HUES6 (cell line): ENCODE results near the gene AP1G1.
"Not testable (repeated sequence)": the region's sequence is repeated elsewhere in the genome, so short reads cannot be mapped to it uniquely, and the experiment has no call there.

Source experiments
- H3K27ac ChIP-seq: 2 replicates; pipeline ENCODE4 v1.7.0; 2013; ENCODE audit warnings: low read depth, mild to moderate bottlenecking, low read length, inconsistent platforms
- H3K27me3 ChIP-seq: 2 replicates; pipeline ENCODE4 v1.6.1; 2013; ENCODE audit warnings: low read length; ENCODE audit not compliant: control insufficient read depth, insufficient read depth
- H3K36me3 ChIP-seq: 2 replicates; pipeline ENCODE4 v1.6.1; 2013; ENCODE audit warnings: low read length; ENCODE audit not compliant: control insufficient read depth, insufficient read depth
- H3K4me1 ChIP-seq: 2 replicates; pipeline ENCODE4 v1.6.1; 2013; ENCODE audit warnings: low read length; ENCODE audit not compliant: control insufficient read depth, insufficient read depth
- H3K4me3 ChIP-seq: 2 replicates; pipeline ENCODE4 v1.5.1; 2013; ENCODE audit warnings: low read depth, low read length
- H3K9ac ChIP-seq: one replicate; pipeline ENCODE4 v1.6.1; 2013; ENCODE audit warnings: mild to moderate bottlenecking, low read length
- H3K9me3 ChIP-seq: 2 replicates; pipeline ENCODE4 v1.6.1; 2013; ENCODE audit warnings: low read depth, low read length; ENCODE audit not compliant: control insufficient read depth, insufficient read depth

AP1G1 gene

DNA sequence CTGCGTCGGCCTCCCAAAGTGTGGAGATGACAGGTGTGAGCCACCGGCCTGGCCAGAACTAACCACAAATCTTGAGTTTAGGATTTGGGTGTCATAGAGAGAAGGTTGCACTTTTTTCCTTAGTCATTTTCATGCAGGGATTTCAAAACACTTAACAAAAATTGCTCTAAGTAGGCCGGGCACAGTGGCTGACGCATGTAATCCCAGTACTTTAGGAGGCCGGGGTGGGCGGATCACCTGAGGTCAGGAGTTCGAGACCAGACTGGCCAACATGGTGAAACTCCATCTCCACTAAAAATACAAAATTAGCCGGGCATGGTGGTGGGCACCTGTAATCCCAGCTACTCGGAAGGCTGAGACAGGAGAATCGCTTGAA, 1.5 kb upstream of the AP1G1 start:
- not testable (repeated sequence) for H3K9ac ChIP-seq, H3K27ac ChIP-seq, H3K9me3 ChIP-seq, H3K27me3 ChIP-seq, H3K36me3 ChIP-seq, H3K4me1 ChIP-seq, H3K4me3 ChIP-seq

DNA sequence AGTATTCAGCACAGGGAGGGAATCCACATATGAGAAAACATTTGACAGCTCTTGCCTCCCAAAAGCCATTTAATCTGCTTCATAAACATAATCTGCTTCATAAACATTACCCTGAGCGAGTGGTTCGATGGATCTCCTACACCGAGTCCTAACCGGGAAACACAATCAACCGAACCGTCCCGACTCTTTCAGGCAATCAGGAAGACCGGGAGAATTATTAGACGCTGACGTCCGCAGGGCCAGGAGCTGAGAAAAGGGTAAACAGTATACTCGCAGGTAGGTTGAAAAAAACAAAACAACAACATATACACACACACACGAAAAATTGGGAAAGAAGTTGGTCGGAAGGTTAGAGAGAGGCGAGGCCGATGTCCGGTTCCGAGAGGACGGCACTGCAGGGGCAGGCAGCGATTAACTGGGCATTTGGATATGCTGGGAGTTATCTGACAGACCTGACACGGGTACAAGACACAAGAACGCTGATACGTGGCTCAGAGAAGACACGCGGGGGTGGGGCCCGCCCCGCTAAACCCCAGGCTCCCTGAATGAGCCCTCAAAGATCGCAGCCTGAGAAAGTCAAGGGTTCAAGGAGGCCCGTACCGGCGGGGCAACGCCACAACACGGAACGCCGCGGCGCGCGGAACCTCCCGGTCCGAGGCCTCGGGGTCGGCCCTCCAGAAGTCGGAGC, 585 bp downstream of the AP1G1 start:
- Histone ChIP-seq H3K9me3 (no peaks in the 10 kb centered on the region), H3K27ac (peak overlapping the region; percentile 99), H3K4me1 (0 out of 2 replicates have a peak, but pooled peaks cover 2% of the 10 kb centered on the region), H3K36me3 (peaks cover 8% of the 10 kb centered on the region), H3K9ac (peak overlapping the region; percentile 100), H3K4me3 (peak overlapping the region; percentile 92), H3K27me3 (no peaks in the 10 kb centered on the region)

DNA sequence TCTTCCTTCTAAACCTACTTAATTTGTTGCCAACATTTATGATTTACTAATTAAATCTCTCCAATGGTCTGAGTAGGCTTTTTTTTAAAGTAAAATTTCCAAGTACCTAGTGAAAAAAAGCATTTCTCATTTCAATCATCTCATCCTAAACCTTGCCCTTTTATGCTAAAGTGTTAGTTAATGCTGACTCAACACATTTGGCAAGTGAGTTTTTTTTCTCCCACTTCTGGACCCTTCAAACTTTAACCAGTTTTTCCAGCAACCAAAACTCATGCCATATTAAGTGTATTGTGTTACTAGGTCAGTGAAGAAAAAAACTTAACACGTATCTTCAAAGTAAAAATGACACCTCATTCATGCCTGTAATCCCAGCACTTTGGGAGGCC, 5.3 kb downstream of the AP1G1 start:
- Histone ChIP-seq H3K36me3 (peaks cover 11% of the 10 kb centered on the region), H3K27me3 (no peaks in the 10 kb centered on the region), H3K27ac (no peak overlapping the region), H3K4me1 (0 out of 2 replicates have a peak, but pooled peaks cover 2% of the 10 kb centered on the region), H3K9ac (no peak overlapping the region), H3K4me3 (no peak overlapping the region), H3K9me3 (no peaks in the 10 kb centered on the region)

DNA sequence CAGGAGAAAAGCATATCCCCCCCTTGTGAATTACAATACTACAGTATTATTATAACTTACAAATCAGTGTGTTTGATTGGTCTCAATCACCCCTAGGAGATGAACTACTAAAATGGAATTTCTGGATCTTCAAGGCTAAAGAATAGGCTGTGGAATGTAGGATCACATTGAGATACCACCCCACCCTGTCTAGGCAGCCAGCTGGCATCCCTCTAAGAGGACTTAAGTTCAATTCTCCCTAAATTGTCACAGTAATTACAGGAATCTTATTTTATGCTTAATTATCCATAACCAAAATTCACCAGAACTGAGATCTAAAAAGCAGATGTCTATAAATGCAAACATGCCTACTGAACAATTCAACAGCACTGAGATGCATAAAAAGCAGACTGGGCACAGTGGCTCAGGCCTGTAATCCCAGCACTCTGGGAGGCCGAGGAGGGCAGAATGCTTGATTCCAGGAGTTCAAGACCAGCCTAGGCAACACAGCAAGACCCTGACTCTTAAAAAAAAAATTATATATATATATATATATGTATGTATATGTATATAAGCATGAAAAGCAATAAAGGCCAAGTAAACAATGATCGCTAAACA, 12.0 kb downstream of the AP1G1 start:
- Histone ChIP-seq H3K4me1 (no peaks in the 10 kb centered on the region), H3K27me3 (no peaks in the 10 kb centered on the region), H3K9ac (no peak overlapping the region), H3K4me3 (no peak overlapping the region), H3K27ac (no peak overlapping the region), H3K9me3 (no peaks in the 10 kb centered on the region), H3K36me3 (peaks cover 7% of the 10 kb centered on the region)

DNA sequence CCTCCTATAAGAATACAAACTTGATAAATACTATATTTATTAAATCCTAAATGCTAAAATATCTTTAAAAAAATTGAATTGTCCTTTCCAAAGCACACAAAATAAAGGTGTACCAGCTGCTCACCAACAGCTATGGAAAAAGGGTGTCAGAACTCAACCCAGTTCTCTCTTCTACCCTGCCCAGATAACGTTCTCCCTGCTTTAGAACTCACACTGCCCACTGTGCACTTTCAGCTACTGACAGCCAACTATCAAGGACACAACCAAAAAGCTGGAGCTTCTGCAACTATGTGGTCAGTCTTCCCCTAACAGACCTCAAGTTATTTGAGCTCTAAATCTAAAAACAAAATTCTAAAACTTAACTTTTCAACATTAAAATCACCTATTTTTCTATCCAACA, 13.7 kb downstream of the AP1G1 start:
- Histone ChIP-seq H3K9me3 (no peaks in the 10 kb centered on the region), H3K27me3 (no peaks in the 10 kb centered on the region), H3K36me3 (peaks cover 4% of the 10 kb centered on the region; the same call in 1 of the 2 replicates), H3K27ac (no peak overlapping the region), H3K4me1 (no peaks in the 10 kb centered on the region), H3K9ac (no peak overlapping the region), H3K4me3 (no peak overlapping the region)

DNA sequence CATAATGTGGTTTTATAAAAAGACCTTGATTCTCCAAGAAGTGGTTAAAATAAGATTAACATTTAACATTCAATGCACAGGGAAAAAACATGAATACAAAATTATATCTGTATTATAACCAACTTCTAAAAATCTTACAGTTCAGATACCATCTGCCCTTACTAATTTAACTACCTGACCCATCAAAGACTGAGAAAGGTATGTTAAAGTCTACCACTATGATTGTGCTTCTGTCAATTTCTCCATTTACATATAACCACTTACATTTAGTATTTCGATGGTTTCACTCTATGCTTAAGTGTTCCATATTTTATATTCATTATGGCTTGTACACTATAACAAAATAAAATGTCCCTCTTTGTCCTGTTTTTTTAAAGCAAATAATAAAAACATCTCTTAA, 14.6 kb downstream of the AP1G1 start:
- H3K27me3 ChIP-seq, result no peaks in the 10 kb centered on the region
- H3K9ac ChIP-seq, result no peak overlapping the region
- H3K9me3 ChIP-seq, result no peaks in the 10 kb centered on the region
- H3K27ac ChIP-seq, result no peak overlapping the region
- H3K4me1 ChIP-seq, result no peaks in the 10 kb centered on the region
- peaks cover 9% of the 10 kb centered on the region for H3K36me3 ChIP-seq
- H3K4me3 ChIP-seq, result no peak overlapping the region

DNA sequence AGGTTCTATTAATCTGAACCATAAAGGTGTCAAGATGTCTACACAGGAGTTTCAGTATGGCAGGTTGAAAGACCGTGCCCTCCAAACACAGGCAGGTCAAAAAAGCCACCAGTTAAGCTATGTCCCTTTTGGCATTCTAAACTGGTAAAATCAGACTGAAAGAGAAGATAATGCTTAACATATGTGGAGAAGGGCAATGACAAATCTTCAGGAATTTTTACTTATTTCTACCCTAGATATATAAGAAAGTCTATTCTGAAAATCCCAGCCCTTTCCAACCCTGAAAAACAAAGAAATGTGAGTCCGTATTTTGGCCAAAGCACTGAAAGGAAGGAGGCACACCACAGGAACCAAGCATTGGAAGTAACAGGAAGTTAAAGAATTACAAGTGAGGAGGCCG, 16.5 kb downstream of the AP1G1 start:
- no peaks in the 10 kb centered on the region for H3K4me1 ChIP-seq
- H3K9ac ChIP-seq, result no peak overlapping the region
- no peak overlapping the region for H3K27ac ChIP-seq
- no peaks in the 10 kb centered on the region for H3K27me3 ChIP-seq
- H3K4me3 ChIP-seq, result no peak overlapping the region
- peaks cover 26% of the 10 kb centered on the region for H3K36me3 ChIP-seq
- no peaks in the 10 kb centered on the region for H3K9me3 ChIP-seq

DNA sequence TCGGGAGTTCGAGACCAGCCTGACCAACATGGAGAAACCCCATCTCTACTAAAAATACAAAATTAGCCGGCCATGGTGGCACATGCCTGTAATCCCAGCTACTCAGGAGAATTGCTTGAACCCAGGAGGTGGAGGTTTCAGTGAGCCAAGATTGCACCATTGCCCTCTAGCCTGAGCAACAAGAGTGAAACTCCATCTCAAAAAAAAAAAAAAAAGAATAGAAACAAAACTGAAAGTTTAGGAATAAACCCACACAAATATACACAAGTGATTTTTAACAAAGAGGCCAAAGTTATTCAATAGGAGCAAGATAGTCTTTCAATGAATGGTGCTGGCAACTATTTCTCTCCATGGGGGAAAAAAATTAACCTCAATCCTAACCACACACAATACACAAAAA, 18.3 kb downstream of the AP1G1 start:
- not testable (repeated sequence) for H3K9ac ChIP-seq, H3K9me3 ChIP-seq, H3K27me3 ChIP-seq, H3K27ac ChIP-seq, H3K4me3 ChIP-seq, H3K4me1 ChIP-seq
- peaks cover 29% of the 10 kb centered on the region for H3K36me3 ChIP-seq

DNA sequence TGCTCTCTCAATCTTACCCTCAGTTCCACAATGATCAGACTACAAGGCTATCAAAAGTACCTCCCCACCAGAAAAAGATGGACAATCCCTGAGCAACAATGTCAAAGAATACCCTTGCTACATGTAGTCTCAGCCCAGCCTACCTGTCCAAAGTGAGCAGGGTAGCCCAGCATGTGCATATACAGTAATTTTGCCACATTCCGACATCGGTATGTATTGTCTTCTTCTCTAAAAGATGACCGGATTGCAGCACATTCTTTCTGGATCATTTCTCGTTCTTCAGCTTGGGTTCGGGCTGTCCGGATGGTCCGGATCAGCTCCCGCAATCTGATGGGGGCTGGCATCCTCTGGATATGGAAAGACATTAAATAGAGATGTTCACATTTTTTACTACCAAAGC, 19.5 kb downstream of the AP1G1 start:
- H3K9ac ChIP-seq, result no peak overlapping the region
- no peaks in the 10 kb centered on the region for H3K4me1 ChIP-seq
- no peak overlapping the region for H3K27ac ChIP-seq
- H3K27me3 ChIP-seq, result no peaks in the 10 kb centered on the region
- no peaks in the 10 kb centered on the region for H3K9me3 ChIP-seq
- H3K4me3 ChIP-seq, result no peak overlapping the region
- peaks cover 34% of the 10 kb centered on the region for H3K36me3 ChIP-seq

DNA sequence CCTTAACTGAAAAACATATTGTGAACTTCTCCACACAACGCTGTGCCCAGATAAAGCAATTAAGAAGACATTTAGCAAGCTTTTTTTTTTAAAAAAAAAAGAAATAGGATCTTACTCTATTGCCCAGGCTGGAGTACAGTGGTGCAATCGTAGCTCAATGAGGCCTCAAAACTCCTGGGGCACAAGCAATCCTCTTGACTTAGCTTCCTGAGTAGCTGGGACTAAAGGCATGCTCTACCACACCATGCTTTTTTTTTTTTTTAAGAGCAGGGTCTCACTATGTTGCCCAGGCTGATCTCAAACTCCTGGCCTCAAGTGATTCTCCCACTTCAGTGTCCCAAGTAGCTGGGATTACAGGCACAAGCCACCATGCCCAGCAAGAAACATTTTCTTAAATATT, 20.1 kb downstream of the AP1G1 start:
- no peaks in the 10 kb centered on the region for H3K9me3 ChIP-seq
- no peak overlapping the region for H3K4me3 ChIP-seq
- H3K9ac ChIP-seq, result no peak overlapping the region
- no peaks in the 10 kb centered on the region for H3K4me1 ChIP-seq
- peaks cover 36% of the 10 kb centered on the region for H3K36me3 ChIP-seq
- H3K27me3 ChIP-seq, result no peaks in the 10 kb centered on the region
- no peak overlapping the region for H3K27ac ChIP-seq

DNA sequence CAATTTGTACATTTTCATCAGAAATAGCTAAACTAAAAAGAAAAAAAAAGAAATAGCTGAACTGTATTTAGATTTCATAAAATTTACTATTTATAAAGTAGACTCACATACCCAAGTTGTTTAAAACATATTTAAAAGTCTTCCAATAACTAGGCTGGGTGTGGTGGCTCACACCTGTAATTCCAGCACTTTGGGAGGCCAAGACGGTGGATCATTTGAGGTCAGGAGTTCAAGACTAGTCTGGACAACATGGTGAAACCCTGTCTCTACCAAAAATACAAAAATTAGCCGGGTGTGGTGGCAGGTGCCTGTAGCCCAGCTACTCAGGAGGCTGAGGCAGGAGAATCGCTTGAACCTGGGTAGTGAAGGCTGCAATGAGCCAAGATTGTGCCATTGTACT, 23.5 kb downstream of the AP1G1 start:
- H3K4me1 ChIP-seq, H3K27me3 ChIP-seq, H3K9ac ChIP-seq, H3K27ac ChIP-seq, H3K4me3 ChIP-seq, H3K9me3 ChIP-seq: not testable (repeated sequence)
- peaks cover 36% of the 10 kb centered on the region for H3K36me3 ChIP-seq
